H1 (cell line): ENCODE results near the gene POU5F1. TPM values are rescaled to one million over a fixed set of nuclear protein-coding genes. Genes with fewer than 3 reads are reported as not detected.

Source experiments
- CTCF ChIA-PET: fragments of 300-600 bp; sonication (Branson Sonifier 250); formaldehyde crosslinking; loops from one replicate; lab custom pipeline; 2021; ENCODE audit not compliant: partially characterized antibody; lab: Charles Lee
- POLR2A ChIA-PET: fragments of 300-600 bp; sonication (Branson Sonifier 250); formaldehyde crosslinking; loops from one replicate; lab custom pipeline; 2021; ENCODE audit warnings: inconsistent platforms; ENCODE audit not compliant: partially characterized antibody; lab: Charles Lee
- DNase-seq, 2 experiments: peaks; one replicate each; pipeline versions ENCODE4 v3.0.0 to v3.0.0-alpha.2; 2010 to 2022; ENCODE audit warnings: low spot score in 2 of 2, low read depth in 1 of 2, mixed read lengths in 1 of 2
- FAIRE-seq: peaks from 2 replicates; lab custom pipeline; 2011; peaks lifted over from hg19 to GRCh38; lab: Jason Lieb, UNC
- H2AFZ ChIP-seq: 2 replicates; pipeline ENCODE4 v1.8.1; 2012; ENCODE audit warnings: low read length, inconsistent platforms
- H2AK5ac ChIP-seq: 2 replicates; pipeline ENCODE4 v1.6.1; 2013; ENCODE audit warnings: low read depth, low read length
- H2BK120ac ChIP-seq: replicated peaks from 2 replicates; pipeline ENCODE3; 2013; ENCODE audit warnings: low read depth, low read length, inconsistent platforms
- H2BK12ac ChIP-seq: 2 replicates; pipeline ENCODE4 v1.6.1; 2013; ENCODE audit warnings: low read depth, low read length
- H2BK15ac ChIP-seq: 2 replicates; pipeline ENCODE4 v1.6.1; 2013; ENCODE audit warnings: low read length
- H2BK20ac ChIP-seq: 2 replicates; pipeline ENCODE4 v1.6.1; 2013; ENCODE audit warnings: low read length
- H2BK5ac ChIP-seq: 2 replicates; pipeline ENCODE4 v1.6.1; 2013; ENCODE audit warnings: low read depth, low read length
- H3K14ac ChIP-seq: 2 replicates; pipeline ENCODE4 v1.6.1; 2013; ENCODE audit warnings: inconsistent platforms; ENCODE audit not compliant: insufficient read length
- H3K18ac ChIP-seq: 2 replicates; pipeline ENCODE4 v1.6.1; 2013; ENCODE audit warnings: low read length; ENCODE audit errors: extremely low read depth
- H3K23ac ChIP-seq: 2 replicates; pipeline ENCODE4 v1.6.1; 2013; ENCODE audit warnings: inconsistent platforms; ENCODE audit not compliant: insufficient read length
- H3K23me2 ChIP-seq: 2 replicates; pipeline ENCODE4 v1.6.1; 2013; ENCODE audit warnings: low read depth, low read length
- H3K27ac ChIP-seq: 2 replicates; pipeline ENCODE4 v1.6.1; 2011; ENCODE audit warnings: low read depth, low read length, inconsistent platforms
- H3K27me3 ChIP-seq, 4 experiments: replicated peaks in 1 of 4; 1 replicate in 1 of 4; 2 replicates in 3 of 4; pipeline versions ENCODE4 v1.6.1 to v1.8.1; 2011 to 2013; ENCODE audit warnings: low read length in 3 of 4, mild to moderate bottlenecking in 3 of 4, inconsistent platforms in 2 of 4, mixed read lengths in 2 of 4, moderate library complexity in 1 of 4; ENCODE audit not compliant: control insufficient read depth in 3 of 4, insufficient read depth in 3 of 4; ENCODE audit errors: extremely low read depth in 1 of 4
- H3K36me3 ChIP-seq, 4 experiments: 2 replicates each; pipeline versions ENCODE4 v1.6.1 to v1.8.1; 2011 to 2013; ENCODE audit warnings: mild to moderate bottlenecking in 4 of 4, low read length in 3 of 4, moderate library complexity in 2 of 4, control low read depth in 1 of 4, inconsistent platforms in 1 of 4; ENCODE audit not compliant: insufficient read depth in 4 of 4, control insufficient read depth in 2 of 4
- H3K4ac ChIP-seq: replicated peaks from 2 replicates; pipeline ENCODE3; 2013; ENCODE audit warnings: low read length, low read depth, mixed read lengths, inconsistent platforms; ENCODE audit not compliant: insufficient read length
- H3K4me1 ChIP-seq, 4 experiments: replicated peaks in 1 of 4; 1 replicate in 1 of 4; 2 replicates in 3 of 4; pipeline versions ENCODE4 v1.6.1 to v1.8.1; 2011 to 2013; ENCODE audit warnings: low read length in 3 of 4, inconsistent platforms in 2 of 4, mixed read lengths in 1 of 4; ENCODE audit not compliant: insufficient read depth in 4 of 4, control insufficient read depth in 3 of 4
- H3K4me2 ChIP-seq, 2 experiments: 2 replicates each; pipeline versions ENCODE4 v1.6.1 to v1.8.1; 2011 to 2013; ENCODE audit warnings: low read depth in 2 of 2, low read length in 2 of 2, control low read depth in 1 of 2, inconsistent platforms in 1 of 2, mild to moderate bottlenecking in 1 of 2; ENCODE audit not compliant: insufficient read depth in 1 of 2
- H3K4me3 ChIP-seq, 4 experiments: fragments of 200-600, 300-600 bp in 1 of 4; sonication (generic), shearing (Covaris generic), sonication (Bioruptor Twin) in 1 of 4; 2 replicates each; pipeline versions ENCODE4 v1.5.1 to v1.8.1; 2011 to 2016; ENCODE audit warnings: low read length in 4 of 4, low read depth in 3 of 4, control low read depth in 2 of 4, inconsistent platforms in 2 of 4, mild to moderate bottlenecking in 2 of 4, mixed read lengths in 1 of 4, moderate library complexity in 1 of 4; ENCODE audit not compliant: insufficient read depth in 2 of 4; ENCODE audit errors: extremely low read depth in 1 of 4
- H3K56ac ChIP-seq: replicated peaks from 2 replicates; pipeline ENCODE3; 2013; ENCODE audit warnings: low read depth, mild to moderate bottlenecking, mixed read lengths, low read length, inconsistent platforms; ENCODE audit not compliant: insufficient read length
- H3K79me1 ChIP-seq: 2 replicates; pipeline ENCODE4 v1.6.1; 2013; ENCODE audit warnings: low read depth, low read length, control low read depth
- H3K79me2 ChIP-seq, 2 experiments: 2 replicates each; pipeline versions ENCODE4 v1.6.1 to v1.8.1; 2012 to 2013; ENCODE audit warnings: low read length in 2 of 2, mild to moderate bottlenecking in 2 of 2, inconsistent platforms in 1 of 2; ENCODE audit not compliant: insufficient read depth in 2 of 2, control insufficient read depth in 1 of 2
- H3K9ac ChIP-seq, 4 experiments: replicated peaks in 1 of 4; 1 replicate in 1 of 4; 2 replicates in 3 of 4; pipeline versions ENCODE4 v1.6.1 to v1.8.1; 2011 to 2013; ENCODE audit warnings: low read depth in 3 of 4, low read length in 3 of 4, control low read depth in 2 of 4, mild to moderate bottlenecking in 2 of 4, moderate library complexity in 2 of 4, inconsistent platforms in 1 of 4; ENCODE audit errors: extremely low read depth in 1 of 4
- H3K9me3 ChIP-seq, 2 experiments: 2 replicates each; pipeline versions ENCODE4 v1.6.1 to v1.8.1; 2012 to 2013; ENCODE audit warnings: mild to moderate bottlenecking in 2 of 2, moderate library complexity in 2 of 2, control low read depth in 1 of 2, inconsistent platforms in 1 of 2, low read depth in 1 of 2, low read length in 1 of 2, mixed read lengths in 1 of 2; ENCODE audit not compliant: insufficient read depth in 2 of 2
- H4K20me1 ChIP-seq, 2 experiments: replicated peaks in 1 of 2; 2 replicates each; pipeline versions ENCODE3 to v1.8.1; 2011 to 2013; ENCODE audit warnings: inconsistent platforms in 2 of 2, low read length in 2 of 2, mild to moderate bottlenecking in 1 of 2; ENCODE audit not compliant: insufficient read depth in 2 of 2, control insufficient read depth in 1 of 2
- H4K5ac ChIP-seq: 2 replicates; pipeline ENCODE4 v1.6.1; 2013; ENCODE audit warnings: low read length, low read depth, mixed read lengths, inconsistent platforms; ENCODE audit not compliant: insufficient read length
- H4K8ac ChIP-seq: 2 replicates; pipeline ENCODE4 v1.8.0; 2013; ENCODE audit warnings: mild to moderate bottlenecking, moderate library complexity, low read length, inconsistent platforms; ENCODE audit not compliant: insufficient read depth; ENCODE audit errors: extremely low read depth
- H4K91ac ChIP-seq: replicated peaks from 2 replicates; pipeline ENCODE3; 2013; ENCODE audit warnings: low read length, mixed read lengths, inconsistent platforms; ENCODE audit not compliant: insufficient read length
- TAF7 ChIP-seq: optimal IDR thresholded peaks from 2 replicates; pipeline ENCODE3; 2011; ENCODE audit warnings: low read depth, mild to moderate bottlenecking, inconsistent platforms, low read length, moderate library complexity, borderline replicate concordance
- WGBS, 2 experiments: shearing (Covaris generic) in 1 of 2; methylation state at CpG; one replicate each; pipeline versions ENCODE4 v1.1.6 to v1.1.7; 2013 to 2015; ENCODE audit warnings: low lambda C conversion rate in 2 of 2, mixed read lengths in 2 of 2, inconsistent platforms in 1 of 2, low coverage in 1 of 2, missing lambda C conversion rate in 1 of 2; ENCODE audit not compliant: insufficient replicate concordance in 2 of 2, insufficient coverage in 1 of 2, insufficient read length in 1 of 2; ENCODE audit errors: extremely low coverage in 1 of 2, missing lambda C conversion rate in 1 of 2; 5-methylcytosine and 5-hydroxymethylcytosine counted together
- polyA plus RNA-seq, 7 experiments: library from polyadenylated mRNA; depleted of rRNA in 3 of 7; stranded (reverse) in 5 of 7; unstranded in 2 of 7; fragments of >200 nt in 5 of 7; fragments of 200-250 nt in 2 of 7; gene quantifications; 1 replicate in 5 of 7; 2 replicates in 1 of 7; 4 replicates in 1 of 7; pipeline versions ENCODE4 v1.2.1 to v1.2.3, GENCODE V29; 2011 to 2013; ENCODE audit warnings: missing spikeins in 2 of 7, mixed read lengths in 2 of 7
- total RNA-seq: library from RNA; stranded (reverse); fragmentation: NEBNext Ultra II Directional; extraction: Animal tissue kit (Norgen Biotek cat#: 25700); gene quantifications from 2 replicates; pipeline ENCODE4 v1.2.1, GENCODE V29; 2021
- TF ChIP-seq, protein P1 (sequence below): IDR thresholded peaks from 2 replicates; pipeline ENCODE4 v1.6.1; 2012; ENCODE audit warnings: inconsistent platforms

Gene POU5F1
- total and polyA plus RNA-seq, 2 of the 8 experiments (the other 6 are each of a cell fraction or from before 2014, with no cell fraction given), result 2,437 to 2,526 TPM

DNA sequence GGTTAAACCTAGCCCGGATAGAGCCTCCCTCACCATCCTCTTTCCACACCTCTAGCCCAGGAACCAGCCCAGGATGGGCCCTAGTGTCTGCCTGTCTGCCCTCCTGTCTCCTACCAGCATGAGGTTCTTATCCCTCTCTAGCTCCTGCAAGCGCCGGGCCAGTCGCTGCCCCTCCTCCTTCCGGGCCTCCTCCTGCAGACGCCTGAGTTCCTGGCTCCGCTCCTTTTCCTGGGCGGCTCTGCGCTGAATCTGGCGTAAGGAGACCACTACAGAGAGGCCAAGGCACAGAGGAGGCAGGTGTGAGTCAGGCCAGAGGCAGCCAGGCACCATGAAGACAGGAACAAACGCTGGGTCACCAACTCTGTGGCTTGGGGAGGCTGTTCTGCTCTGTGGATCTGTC, 27.3 kb downstream of the POU5F1 start:
- Histone ChIP-seq H4K91ac (no peak overlapping the region), H2BK12ac (no peak overlapping the region), H4K20me1 (no peaks in the 10 kb centered on the region), H2BK5ac (no peak overlapping the region), H2BK120ac (no peak overlapping the region), H2AK5ac (no peak overlapping the region), H3K23ac (no peak overlapping the region), H3K4me3 (no peak overlapping the region), H3K9me3 (no peaks in the 10 kb centered on the region), H3K36me3 (peaks cover 2 to 30% (median 6%) of the 10 kb centered on the region in 4 experiments; a peak in 5 of 8 replicates), H2AFZ (no peak overlapping the region), H3K14ac (no peak overlapping the region), H3K79me1 (no peaks in the 10 kb centered on the region), H3K27me3 (0 out of 7 replicates have a peak, but pooled peaks cover 0 to 2% (median 0%) of the 10 kb centered on the region in 4 experiments), H3K18ac (no peak overlapping the region), H3K4me1 (peaks cover 0 to 16% (median 11%) of the 10 kb centered on the region in 4 experiments; a peak in 6 of 7 replicates), H3K56ac (no peak overlapping the region), H3K79me2 (no peaks in the 10 kb centered on the region), H3K4me2 (no peak overlapping the region; a peak in 2 of 4 replicates)
- POLR2A ChIA-PET, result interaction anchor here (0.7 to 68.5 kb wide), 3 partner anchors 4 to 187 kb away, joined by 4 to 2251 read pairs (median 2251); partner anchors contain the start of genes CCHCR1, CDSN, POU5F1 and PSORS1C1
- no peak for DNase-seq
- WGBS, 2 experiments, result 47% methylated on average over 11 of the region's 11 CpGs; no CpG with 5 or more reads in 1 of the 2 experiments
- no peak for FAIRE-seq
- TF ChIP-seq, protein P1, sequence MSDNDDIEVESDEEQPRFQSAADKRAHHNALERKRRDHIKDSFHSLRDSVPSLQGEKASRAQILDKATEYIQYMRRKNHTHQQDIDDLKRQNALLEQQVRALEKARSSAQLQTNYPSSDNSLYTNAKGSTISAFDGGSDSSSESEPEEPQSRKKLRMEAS, result 0 out of 2 replicates have a peak, but pooled peaks have one; percentile 9
- no peak for TF ChIP-seq TAF7
- TF ChIP-seq, all 59 proteins: peak for 1
- no peak overlapping the region for H2BK20ac ChIP-seq
- H2BK15ac ChIP-seq, result no peak overlapping the region
- no peak overlapping the region for H3K27ac ChIP-seq
- CTCF ChIA-PET, result interaction anchor here (1.2 to 16.4 kb wide), 4 partner anchors 12 to 49 kb away, joined by 4 to 170 read pairs (median 6); no protein-coding TSS in a partner anchor
- no peaks in the 10 kb centered on the region; the same call in 1 of the 2 replicates for H3K23me2 ChIP-seq
- H4K8ac ChIP-seq, result no peak overlapping the region
- no peak overlapping the region for H3K9ac ChIP-seq
- no peak overlapping the region for H3K4ac ChIP-seq
- H4K5ac ChIP-seq, result no peak overlapping the region
